ENCODE measurements around the gene CYP27B1.
"Not testable (repeated sequence)": the region's sequence is repeated elsewhere in the genome, so short reads cannot be mapped to it uniquely, and the experiment has no call there.

CYP27B1 gene

DNA sequence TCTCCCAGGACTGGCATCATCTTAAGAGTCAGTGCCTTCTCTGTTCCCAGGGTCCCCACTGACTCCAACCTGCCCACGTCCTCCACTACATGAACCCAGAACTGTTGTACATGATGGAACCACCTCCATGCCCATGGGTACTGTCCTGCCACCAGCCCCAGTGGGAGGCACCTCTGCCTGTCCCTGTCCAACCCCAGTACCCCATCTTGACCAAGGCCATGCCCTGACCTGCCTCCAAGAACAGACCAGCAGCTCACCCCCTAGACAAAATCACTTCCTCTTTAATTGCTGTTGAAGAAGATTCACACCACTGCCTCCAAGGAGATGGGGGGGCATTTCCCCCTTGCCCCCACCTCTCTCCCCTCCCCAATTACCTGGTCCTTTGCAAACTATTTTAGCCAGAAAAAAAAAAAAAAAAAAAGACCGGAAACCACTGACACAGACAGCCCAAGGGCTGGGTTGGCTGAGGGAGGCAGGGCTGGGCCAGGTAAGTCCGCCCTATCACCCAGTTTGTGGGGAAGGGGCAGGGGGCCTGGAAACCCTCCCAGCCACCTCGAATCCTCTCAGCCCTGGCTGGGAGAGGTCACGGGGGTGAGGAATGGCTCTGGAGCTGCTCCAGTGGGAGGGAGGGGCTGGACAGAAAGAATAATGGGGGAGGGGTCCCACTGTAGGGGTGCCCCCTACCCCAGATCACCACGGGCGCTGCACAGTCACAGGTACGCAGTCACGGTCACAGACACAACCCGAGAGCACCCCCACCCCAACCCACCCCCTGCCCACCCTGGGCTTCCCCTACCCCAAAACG lies 41.7 kb downstream of the CYP27B1 start:
- no peak for DNase-seq (ENCODE audit: low read depth)
- TF ChIP-seq, protein P1, sequence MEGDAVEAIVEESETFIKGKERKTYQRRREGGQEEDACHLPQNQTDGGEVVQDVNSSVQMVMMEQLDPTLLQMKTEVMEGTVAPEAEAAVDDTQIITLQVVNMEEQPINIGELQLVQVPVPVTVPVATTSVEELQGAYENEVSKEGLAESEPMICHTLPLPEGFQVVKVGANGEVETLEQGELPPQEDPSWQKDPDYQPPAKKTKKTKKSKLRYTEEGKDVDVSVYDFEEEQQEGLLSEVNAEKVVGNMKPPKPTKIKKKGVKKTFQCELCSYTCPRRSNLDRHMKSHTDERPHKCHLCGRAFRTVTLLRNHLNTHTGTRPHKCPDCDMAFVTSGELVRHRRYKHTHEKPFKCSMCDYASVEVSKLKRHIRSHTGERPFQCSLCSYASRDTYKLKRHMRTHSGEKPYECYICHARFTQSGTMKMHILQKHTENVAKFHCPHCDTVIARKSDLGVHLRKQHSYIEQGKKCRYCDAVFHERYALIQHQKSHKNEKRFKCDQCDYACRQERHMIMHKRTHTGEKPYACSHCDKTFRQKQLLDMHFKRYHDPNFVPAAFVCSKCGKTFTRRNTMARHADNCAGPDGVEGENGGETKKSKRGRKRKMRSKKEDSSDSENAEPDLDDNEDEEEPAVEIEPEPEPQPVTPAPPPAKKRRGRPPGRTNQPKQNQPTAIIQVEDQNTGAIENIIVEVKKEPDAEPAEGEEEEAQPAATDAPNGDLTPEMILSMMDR (IDR thresholded peaks at IDR 0.05; ENCODE audit: insufficient read depth, low read depth, low read length, missing control alignments), result no peak
- H3K4me3 ChIP-seq (ENCODE audit: low read depth, low read length), result no peak overlapping the region

DNA sequence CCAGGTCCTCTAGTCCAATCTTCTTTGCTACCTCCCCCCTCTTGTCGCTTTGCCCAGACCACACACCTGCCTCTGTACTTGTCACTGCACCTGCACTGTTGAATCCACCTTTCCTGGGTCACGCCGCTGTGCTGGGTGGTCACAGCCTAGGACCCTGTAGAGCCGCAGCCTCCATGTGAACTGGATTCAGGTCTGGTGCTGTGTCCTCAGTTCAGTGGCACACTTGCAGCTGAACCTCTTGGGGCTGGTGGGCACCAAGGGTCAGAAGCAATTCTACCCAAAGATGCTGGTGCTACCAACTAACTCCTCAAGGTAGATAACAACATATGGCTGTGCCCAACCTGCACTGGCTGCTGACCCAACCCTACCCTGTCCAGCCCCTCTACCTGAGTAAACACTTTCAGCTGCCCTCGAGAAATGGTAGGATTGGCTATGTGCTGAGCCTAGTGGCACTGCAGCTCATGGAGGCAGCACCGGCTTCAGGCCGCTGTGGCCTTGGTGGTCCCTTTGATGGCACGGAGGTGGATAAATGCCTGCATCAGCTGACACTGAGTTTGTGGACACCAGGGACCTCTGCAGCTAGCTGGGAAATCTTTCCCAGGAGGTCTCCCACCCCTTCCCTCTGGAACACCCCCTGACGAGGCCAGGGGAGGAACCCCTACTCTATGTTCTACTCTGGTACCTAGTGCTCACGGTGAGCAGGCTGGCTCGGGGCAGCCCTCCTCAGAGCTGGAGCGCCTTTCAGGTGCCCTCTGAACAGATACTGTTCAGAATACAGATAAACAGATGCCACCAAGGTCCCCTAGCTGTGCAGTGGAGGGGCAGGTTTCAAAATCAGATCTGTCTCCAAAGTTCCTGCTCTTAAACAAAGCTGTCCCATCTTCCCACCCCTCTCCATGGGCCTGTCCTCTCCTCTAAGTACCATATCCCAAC lies 42.6 kb downstream of the CYP27B1 start:
- TF ChIP-seq, protein P1 (IDR thresholded peaks at IDR 0.05; ENCODE audit: insufficient read depth, low read depth, low read length, missing control alignments), result no peak
- DNase-seq (ENCODE audit: low read depth), result no peak
- no peak overlapping the region for H3K4me3 ChIP-seq (ENCODE audit: low read depth, low read length)

DNA sequence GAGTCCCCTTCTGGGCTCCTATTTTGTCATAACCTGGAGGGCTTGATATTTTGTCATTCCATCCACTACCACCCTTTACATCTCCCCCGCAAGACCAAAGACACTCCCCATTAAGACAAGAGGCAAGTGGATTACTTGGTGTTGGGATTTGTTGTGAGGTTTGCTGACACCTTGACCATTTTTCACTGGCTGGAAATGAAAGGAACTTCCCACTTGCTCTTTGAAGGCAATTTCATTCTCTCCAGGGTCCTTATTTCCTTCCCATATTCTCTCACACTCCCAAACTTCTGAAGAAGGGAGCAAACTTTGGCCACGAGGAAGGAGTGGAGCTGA lies 43.3 kb downstream of the CYP27B1 start:
- TF ChIP-seq, protein P1 (IDR thresholded peaks at IDR 0.05; ENCODE audit: insufficient read depth, low read depth, low read length, missing control alignments), result no peak
- no peak overlapping the region for H3K4me3 ChIP-seq (ENCODE audit: low read depth, low read length)
- DNase-seq (ENCODE audit: low read depth), result no peak

DNA sequence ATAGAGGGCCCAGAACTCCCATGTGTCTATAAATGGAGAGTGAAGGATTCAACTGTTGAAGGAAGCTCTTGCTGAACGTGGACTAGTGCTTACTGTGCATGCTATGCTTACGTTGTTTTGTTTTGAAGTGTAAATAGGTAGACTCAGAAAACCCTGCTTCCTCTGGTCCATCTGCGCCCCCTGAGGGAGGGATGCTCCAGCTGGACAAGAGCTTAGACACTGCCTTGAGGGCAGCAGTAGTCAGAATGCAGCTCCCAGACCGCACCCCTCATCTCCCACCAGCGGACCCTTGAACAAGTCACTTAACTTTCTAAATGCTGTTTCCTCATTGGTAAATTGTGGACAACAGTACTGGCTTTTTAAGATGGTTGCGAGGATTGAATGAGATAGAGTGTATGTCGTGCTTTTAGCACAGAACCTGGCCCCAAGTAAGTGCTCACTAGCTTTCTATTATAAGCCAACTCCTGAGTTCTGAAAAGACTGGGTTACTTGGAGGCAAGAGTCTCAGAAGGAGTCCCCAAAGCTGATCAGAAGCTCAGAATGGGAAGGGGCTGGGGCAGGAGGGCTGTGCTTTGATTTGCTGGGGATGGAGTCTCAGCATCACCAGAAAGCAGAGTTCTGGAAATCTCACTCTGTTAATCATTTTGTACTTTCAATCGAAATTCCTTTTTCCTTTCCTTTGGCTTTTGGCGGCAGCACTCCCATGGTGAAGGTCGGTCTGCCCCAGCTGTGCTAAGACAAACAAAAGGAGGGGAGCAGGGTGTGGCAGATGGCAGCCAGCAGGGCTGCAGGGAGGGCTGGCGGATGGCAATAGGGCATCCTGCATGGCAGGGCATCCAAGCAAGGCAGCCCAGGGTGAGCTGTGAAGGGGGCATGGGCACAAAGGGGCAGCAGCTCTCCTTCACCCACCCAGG lies 43.9 kb downstream of the CYP27B1 start:
- TF ChIP-seq, protein P1 (IDR thresholded peaks at IDR 0.05; ENCODE audit: insufficient read depth, low read depth, low read length, missing control alignments), result no peak
- H3K4me3 ChIP-seq (ENCODE audit: low read depth, low read length), result no peak overlapping the region
- no peak for DNase-seq (ENCODE audit: low read depth)

DNA sequence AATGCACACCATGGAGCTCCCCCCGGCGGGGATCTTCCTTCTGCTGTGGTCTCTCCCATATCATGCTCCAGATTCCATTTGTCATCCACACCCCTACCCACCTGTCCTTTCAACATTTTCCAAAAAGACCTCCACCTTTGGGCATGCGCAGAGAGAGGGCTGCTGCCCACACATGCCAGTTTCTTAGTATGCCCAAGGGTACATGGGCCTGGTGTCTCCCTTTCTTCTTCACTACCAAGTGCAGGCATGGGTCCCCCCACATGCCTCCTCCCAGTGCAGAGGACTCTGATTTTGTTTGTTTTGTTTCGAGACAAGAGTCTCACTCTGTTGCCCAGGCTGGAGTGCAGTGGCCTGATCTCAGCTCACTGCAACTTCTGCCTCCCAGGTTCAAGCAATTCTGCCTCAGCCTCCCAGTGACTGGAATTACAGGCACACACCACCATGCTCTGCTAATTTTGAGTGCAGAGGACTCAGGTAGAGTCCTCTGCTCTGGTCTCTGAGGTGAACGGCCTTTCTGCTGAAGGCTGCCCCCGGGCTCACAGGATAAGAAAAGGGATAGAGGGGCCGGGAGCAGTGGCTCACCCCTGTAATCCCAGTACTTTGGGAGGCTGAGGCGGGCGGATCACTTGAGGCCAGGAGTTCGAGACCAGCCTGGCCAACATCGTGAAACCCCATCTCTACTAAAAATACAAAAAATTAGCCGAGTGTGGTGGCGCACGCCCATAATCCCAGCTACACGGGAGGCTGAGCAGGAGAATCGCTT lies 44.9 kb downstream of the CYP27B1 start:
- not testable (repeated sequence) for H3K4me3 ChIP-seq (ENCODE audit: low read depth, low read length); DNase-seq (ENCODE audit: low read depth)

DNA sequence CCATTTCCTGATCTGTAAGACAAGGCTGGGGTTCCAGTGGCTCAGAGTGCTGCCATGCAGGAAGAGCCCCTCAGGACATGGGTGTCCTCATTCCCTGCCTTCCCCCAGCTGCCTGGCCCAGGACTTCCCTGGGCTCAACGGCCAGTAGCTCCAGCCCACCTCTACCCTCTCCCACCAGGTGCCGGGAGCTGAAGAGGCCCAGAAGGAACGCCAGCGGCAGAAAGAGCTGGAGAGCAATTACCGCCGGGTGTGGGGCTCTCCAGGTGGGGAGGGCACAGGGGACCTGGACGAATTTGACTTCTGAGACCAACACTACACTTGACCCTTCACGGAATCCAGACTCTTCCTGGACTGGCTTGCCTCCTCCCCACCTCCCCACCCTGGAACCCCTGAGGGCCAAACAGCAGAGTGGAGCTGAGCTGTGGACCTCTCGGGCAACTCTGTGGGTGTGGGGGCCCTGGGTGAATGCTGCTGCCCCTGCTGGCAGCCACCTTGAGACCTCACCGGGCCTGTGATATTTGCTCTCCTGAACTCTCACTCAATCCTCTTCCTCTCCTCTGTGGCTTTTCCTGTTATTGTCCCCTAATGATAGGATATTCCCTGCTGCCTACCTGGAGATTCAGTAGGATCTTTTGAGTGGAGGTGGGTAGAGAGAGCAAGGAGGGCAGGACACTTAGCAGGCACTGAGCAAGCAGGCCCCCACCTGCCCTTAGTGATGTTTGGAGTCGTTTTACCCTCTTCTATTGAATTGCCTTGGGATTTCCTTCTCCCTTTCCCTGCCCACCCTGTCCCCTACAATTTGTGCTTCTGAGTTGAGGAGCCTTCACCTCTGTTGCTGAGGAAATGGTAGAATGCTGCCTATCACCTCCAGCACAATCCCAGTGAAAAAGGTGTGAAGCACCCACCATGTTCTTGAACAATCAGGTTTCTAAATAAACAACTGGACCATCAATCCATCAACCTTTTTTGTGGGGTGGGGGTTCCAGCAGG lies 46.0 kb downstream of the CYP27B1 start:
- TF ChIP-seq, protein P1 (IDR thresholded peaks at IDR 0.05; ENCODE audit: insufficient read depth, low read depth, low read length, missing control alignments), result no peak
- DNase-seq (ENCODE audit: low read depth), result no peak
- no peak overlapping the region for H3K4me3 ChIP-seq (ENCODE audit: low read depth, low read length)

All from GM12865 (cell line).